ENCODE measurements around the gene EFCAB8.

EFCAB8 gene

DNA sequence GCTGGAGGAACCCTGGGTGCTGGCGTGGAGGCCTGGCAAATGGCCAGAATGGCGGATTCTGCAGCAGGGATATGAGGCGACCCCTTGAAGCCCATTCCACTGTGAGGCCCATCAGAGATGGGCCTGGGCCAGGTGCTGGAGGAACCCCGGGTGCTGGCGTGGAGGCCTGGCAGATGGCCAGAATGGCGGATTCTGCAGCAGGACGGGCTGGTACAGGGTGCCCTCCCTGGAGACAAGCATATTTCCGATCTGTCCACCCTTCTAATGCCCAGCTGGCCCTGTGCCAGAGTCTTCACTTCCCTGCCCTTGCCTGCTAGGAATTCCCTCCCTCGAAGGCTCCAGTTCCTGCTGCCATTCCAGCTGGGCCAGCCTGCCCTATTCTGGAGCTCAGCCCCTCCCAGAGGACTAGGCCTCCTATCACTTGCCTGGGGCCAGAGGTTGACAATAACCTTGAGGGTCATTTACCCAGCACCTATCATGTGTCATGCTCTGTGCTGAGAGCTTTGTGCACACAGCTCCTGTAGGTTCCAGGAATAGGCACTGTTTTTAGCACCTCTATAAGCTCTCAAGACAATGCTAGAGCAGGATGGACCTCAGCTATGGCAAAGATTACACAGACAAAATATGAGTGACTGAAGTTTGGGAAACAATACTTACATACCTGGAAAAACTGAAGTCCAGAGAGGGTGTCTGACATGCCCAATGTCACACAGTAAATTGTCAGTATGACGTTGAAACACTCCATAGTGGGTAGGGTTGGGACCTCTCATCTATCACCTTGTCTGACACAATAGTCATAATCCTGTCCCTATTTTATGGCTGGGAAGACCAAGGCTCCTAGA lies 124.1 kb downstream of the EFCAB8 start:
- peak in 29 of 51 donors; percentile 7 to 71 (median 22) for DNase-seq

GRCh38 chr20:32983459-32984112 lies 124.9 kb downstream of the EFCAB8 start:
- peak in 1 of 51 donors; percentile 36 for DNase-seq

DNA sequence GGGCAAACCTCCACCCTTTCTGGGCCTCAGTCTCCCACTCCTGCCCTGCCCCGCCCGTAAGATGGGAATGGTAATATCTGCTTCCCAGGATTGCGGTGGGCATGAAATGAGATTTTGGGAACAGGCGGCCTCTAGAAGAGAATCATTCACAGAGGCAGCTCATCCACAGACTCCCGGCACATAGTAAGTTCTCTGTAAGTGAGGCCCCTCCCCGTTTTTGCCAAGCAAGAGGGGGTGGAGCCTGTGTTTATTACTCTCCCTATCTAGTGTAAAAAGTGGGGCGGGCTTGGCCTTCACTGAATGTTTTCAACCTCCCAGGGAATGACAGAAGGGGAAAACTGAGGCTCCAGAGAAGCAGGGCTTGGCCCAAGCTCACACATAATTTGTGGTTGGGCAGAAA lies 125.5 kb downstream of the EFCAB8 start:
- peak in 36 of 51 donors; percentile 6 to 82 (median 42) for DNase-seq

GRCh38 chr20:32984631-32985354 lies 126.1 kb downstream of the EFCAB8 start:
- no peak for DNase-seq

DNA sequence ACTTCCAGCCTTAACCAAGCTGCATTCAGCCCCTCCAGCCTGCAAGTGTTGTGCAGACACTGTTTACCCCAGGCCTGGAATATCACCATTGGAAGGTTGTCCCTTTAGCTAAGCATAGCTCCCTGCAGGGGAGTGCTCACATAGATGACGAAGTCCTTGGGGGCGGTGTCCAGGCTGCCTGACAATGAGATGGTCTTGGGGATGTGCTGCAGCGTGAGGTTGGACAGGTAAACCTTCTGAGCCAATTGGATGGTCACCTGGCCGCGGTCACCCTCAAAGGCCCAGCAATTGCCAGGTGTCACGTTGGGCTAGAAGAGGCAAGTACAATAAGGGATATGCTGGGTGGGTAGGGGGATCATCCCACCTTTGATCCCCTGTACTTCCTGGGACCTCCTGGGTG lies 126.9 kb downstream of the EFCAB8 start:
- no peak for DNase-seq

GRCh38 chr20:32986331-32986966 lies 127.7 kb downstream of the EFCAB8 start:
- DNase-seq, result peak in 19 of 51 donors; percentile 11 to 67 (median 30)

DNA sequence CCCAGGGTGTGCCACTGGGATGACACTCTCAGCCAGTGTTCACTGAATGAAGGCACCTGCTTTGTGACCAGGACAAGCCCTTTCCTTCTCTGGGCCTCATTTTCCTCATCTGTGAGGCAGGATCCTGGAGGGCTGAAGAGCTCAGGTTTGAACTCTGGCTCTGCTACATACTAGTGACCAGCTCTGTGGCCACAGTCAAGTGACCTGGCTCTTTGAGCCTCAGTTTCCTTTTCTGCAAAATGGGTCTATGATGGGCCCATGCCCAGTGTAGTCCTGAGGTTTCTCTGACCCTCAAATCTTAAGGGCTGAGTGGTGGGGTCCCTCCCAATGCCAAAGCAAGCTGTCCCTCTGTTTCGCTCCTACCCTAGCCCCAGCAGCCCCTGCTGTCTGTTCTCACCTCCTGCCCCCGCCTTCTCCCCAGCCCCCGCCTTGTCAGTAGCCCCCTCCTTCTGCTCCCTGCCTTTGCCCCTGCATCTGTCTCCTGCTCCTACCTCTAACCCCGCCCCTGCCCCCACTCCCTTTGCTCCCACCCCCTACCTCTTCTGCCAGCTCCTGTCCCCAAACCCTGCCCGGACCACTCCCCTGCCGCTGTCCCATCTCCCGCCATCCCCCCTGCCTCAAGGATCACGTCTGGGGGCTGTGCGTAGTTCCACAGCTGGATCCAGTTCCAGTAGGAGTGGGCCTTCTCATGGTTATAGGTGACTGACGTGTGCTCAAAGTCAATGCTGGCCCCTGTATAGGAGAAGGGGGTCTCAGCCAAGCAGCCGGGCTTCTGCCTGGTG lies 128.5 kb downstream of the EFCAB8 start:
- DNase-seq, result no peak

DNA sequence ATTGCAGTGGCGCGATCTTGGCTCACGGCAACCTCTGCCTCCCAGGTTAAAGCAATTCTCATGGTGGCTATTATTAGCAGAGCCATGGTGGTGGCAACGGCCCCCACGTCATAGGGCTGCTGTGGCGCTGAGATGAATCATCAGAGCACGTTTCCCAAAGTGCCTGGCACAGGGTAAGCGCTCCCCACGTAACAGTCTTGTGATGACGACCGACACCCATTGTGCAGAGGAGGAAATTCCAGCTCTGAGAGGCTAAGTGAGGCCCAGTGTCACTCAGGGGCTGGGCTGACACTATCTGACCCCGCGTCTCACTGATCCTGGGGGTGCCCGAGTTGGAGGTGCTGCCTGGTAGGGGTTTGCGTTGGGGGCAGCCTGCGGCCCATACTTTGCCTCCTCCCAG lies 129.3 kb downstream of the EFCAB8 start:
- no peak for DNase-seq

- no peak for DNase-seq
Observed at GRCh38 chr20:32989507-32990283, 131.0 kb downstream of the EFCAB8 start.

- no peak for DNase-seq
Observed at GRCh38 chr20:32990426-32990825, 131.7 kb downstream of the EFCAB8 start.

- no peak for DNase-seq
Observed at GRCh38 chr20:32991383-32991782, 132.7 kb downstream of the EFCAB8 start.

GRCh38 chr20:32991792-32992641 lies 133.3 kb downstream of the EFCAB8 start:
- no peak for DNase-seq

DNA sequence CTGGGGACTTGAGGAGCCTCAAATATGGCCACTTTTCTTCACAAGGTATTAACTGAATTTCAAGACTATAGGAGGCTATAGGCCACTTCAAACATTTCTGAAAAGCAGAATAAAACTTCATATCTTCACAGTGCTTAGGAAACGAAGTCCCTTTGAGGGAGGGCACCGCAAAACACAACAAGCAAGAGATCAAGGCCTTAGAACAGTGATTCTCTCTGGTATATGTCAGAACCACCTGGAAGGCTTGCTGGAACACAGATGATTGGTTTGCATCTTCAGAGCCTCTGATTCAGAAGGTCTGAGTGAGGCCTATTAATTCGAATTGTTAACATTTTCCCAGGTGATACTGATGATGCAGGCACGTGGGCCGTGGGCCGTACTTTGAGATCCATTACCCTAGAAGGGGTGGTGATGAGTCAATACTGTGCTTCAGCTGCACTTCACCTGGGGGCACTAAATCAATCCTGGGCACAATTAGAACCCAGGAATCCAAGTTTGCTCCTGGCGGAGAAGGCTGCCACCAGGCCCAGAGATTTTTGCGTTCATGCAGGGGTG lies 134.8 kb downstream of the EFCAB8 start:
- no peak for DNase-seq

- DNase-seq, result no peak
Observed at GRCh38 chr20:32995802-32996201, 137.1 kb downstream of the EFCAB8 start.

GRCh38 chr20:32997431-32997830 lies 138.7 kb downstream of the EFCAB8 start:
- DNase-seq, result no peak

DNA sequence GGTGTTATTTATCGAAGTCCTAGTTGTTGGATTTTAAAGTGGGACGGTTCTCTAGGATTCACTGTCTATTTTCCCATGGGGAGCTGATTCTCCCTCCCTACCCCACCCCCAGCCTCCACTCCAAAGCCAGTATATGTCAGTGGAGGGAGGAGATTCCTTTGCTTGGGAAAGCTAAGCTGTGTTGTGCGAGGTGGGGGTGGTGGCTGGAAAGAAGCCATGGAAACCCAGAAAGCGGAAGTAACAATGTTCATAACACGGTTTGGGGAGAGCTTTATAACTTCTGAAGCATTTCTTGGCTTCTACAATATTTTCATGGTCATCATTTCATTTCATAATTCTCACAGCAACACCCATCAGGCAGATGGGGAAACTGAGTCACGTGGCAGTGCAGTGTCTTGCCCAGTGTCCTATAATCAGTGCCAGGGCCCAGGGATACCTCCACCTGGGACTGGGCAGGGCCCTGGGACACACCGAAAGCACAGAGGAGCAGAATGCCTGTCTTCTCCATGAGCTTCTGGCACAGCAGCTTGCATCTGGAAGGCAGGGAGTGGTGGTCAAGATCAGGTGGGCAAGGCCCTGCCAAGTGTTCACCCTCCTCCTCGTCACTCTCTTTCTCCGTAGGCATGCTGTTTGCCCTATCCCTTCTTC lies 141.0 kb downstream of the EFCAB8 start:
- DNase-seq, result no peak

DNA sequence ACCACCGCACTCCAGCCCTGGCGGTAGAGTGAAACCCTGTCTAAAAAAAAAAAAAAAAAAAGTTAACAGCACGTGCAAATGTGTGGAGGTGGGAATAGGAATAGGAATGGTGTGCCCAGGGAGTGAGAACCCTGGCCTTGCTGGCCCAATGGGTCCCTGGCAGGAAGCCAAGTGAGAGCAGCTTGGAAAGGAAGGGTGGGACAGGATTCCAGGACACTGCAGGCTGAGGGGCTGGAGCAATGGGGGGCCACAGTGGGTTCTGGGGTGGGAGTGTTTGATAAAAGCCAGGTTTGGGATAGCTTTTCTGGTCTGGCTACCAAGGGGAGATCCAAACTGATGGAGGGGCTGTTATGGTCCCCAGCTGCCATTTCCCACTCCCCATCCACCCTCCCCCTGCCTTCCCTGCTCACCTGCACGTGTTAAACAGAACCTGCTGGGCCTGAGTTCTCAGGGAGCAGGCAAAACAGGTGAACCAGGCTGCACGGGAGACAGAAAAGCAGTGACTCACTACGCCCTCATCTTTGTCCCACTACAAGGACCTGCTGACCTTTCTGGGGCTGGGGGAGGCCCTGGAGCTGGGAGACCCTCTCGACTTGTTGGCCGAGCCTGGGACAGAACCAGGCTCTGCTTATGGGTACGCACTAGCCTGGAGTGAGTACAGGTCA lies 142.2 kb downstream of the EFCAB8 start:
- no peak for DNase-seq

Data from hypothalamus (tissue), 51 donors.